Body of pancreas (tissue), 4 donors: ENCODE results near the gene NINL. TPM values are rescaled to one million over a fixed set of nuclear protein-coding genes. Genes with fewer than 3 reads are reported as not detected.

Experiments
- ATAC-seq: fragments of 150-250 bp; one replicate; pipeline ENCODE4 v1.9.1; 2016
- DNase-seq, 4 donors: peaks; one replicate each; pipeline ENCODE4 v3.0.0-alpha.2; 2019
- H3K27ac ChIP-seq, 4 donors: fragments of 200-600 bp; sonication (generic); 1 replicate in 3 of 4; 2 replicates in 1 of 4; pipeline versions ENCODE4 v1.5.1 to v1.6.1; 2016 to 2019; ENCODE audit warnings: mild to moderate bottlenecking in 1 of 4, mixed read lengths in 1 of 4, moderate library complexity in 1 of 4
- H3K27me3 ChIP-seq, 2 donors: fragments of 200-600 bp; sonication (generic); one replicate each; pipeline ENCODE4 v1.6.0; 2016; ENCODE audit warnings: mild to moderate bottlenecking in 1 of 2
- H3K36me3 ChIP-seq, 2 donors: fragments of 200-600 bp; sonication (generic); replicated peaks in 1 of 2; 2 replicates each; pipeline ENCODE4 v1.5.1; 2016; ENCODE audit warnings: low read depth in 2 of 2; ENCODE audit not compliant: insufficient read depth in 1 of 2
- H3K4me1 ChIP-seq: fragments of 200-600 bp; sonication (generic); one replicate; pipeline ENCODE4 v1.6.0; 2016
- H3K4me3 ChIP-seq, 2 donors: fragments of 200-600 bp; sonication (generic); 1 replicate in 1 of 2; 2 replicates in 1 of 2; pipeline ENCODE4 v1.5.1; 2016 to 2019
- H3K9me3 ChIP-seq, 3 donors: fragments of 200-600 bp; sonication (generic); 1 replicate in 2 of 3; 2 replicates in 1 of 3; pipeline ENCODE4 v1.5.1; 2016
- POLR2A ChIP-seq, 3 donors: fragments of 450-650 bp; IDR thresholded peaks; one replicate each; pipeline ENCODE4 v1.6.1; 2016; ENCODE audit warnings: antibody characterized with exemption in 3 of 3, mild to moderate bottlenecking in 2 of 3
- WGBS, 2 donors: methylation state at CpG; one replicate each; pipeline ENCODE4 v1.1.5; 2017; 5-methylcytosine and 5-hydroxymethylcytosine counted together
- intact Hi-C: fragments of 100-400 bp; cut with DNase I; formaldehyde crosslinking; loops from one replicate; pipeline ENCODE4 v1.15.1; 2023
- total RNA-seq, 2 donors: library from RNA; depleted of rRNA; stranded (reverse); fragments of >200 nt; gene quantifications; one replicate each; pipeline ENCODE4 v1.1.0, GENCODE V29; 2016
- TF ChIP-seq, protein P1 (sequence below), 7 experiments: fragments of 450-650 bp in 4 of 7; fragments of 200-600 bp in 3 of 7; sonication (generic) in 3 of 7; IDR thresholded peaks; one replicate each; pipeline ENCODE4 v1.5.1; 2016 to 2019; ENCODE audit warnings: antibody characterized with exemption in 7 of 7

NINL gene
- total RNA-seq, 2 donors from 2014 or later: 6.7 to 34.9 TPM

DNA sequence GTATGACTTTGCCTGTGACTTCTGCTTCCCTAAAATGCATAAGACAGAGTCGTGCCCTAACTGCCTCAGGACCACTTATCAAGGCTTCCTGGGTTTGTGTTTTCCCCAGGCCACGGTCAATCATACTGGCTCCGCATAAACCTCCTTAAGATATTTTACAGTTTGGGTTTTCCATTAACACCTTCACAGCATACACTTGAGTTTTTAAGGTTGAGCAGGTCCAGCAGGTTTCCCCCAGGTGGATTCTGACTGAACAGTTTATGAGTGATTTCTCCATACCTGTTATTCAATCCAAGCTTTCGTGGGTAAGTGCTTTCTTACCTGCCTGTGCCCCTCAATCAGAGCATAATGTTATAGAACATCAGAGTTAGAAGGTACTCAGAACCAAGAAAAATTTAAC is 39.3 kb downstream of the NINL start:
- H3K27ac ChIP-seq: no peak overlapping the region
- no peak for DNase-seq

DNA sequence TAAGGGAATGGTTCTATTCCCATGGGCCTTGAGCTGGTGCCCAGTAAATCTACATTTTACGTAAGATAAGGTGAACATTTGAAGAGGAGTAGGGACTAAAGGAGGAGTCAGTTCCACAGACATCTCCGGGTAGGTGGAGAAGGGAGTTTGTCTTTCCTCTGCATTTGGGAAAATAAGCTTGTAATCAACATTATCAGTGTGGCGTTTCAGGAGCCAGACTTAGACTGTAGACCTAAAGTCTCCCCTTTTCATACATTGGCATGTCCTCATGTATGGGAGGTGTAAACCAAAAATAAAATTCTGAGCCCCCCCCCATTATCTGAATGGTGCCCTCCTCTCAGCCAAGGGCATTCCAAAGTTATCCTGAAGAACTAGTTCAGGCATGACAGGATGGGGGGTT is 40.2 kb downstream of the NINL start:
- DNase-seq: no peak
- no peaks in the 10 kb centered on the region for H3K27me3 ChIP-seq
- H3K36me3 ChIP-seq: no peaks in the 10 kb centered on the region
- intact Hi-C loops: no loop called here
- TF ChIP-seq, protein P1, sequence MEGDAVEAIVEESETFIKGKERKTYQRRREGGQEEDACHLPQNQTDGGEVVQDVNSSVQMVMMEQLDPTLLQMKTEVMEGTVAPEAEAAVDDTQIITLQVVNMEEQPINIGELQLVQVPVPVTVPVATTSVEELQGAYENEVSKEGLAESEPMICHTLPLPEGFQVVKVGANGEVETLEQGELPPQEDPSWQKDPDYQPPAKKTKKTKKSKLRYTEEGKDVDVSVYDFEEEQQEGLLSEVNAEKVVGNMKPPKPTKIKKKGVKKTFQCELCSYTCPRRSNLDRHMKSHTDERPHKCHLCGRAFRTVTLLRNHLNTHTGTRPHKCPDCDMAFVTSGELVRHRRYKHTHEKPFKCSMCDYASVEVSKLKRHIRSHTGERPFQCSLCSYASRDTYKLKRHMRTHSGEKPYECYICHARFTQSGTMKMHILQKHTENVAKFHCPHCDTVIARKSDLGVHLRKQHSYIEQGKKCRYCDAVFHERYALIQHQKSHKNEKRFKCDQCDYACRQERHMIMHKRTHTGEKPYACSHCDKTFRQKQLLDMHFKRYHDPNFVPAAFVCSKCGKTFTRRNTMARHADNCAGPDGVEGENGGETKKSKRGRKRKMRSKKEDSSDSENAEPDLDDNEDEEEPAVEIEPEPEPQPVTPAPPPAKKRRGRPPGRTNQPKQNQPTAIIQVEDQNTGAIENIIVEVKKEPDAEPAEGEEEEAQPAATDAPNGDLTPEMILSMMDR (IDR thresholded peaks at IDR 0.05): no peak
- no peak for TF ChIP-seq POLR2A (IDR thresholded peaks at IDR 0.05)
- ATAC-seq: no peak
- no peak overlapping the region for H3K4me3 ChIP-seq
- H3K27ac ChIP-seq: no peak overlapping the region
- 71 to 76% methylated on average over 3 of the region's 3 CpGs for WGBS, 2 donors
- no peaks in the 10 kb centered on the region for H3K9me3 ChIP-seq
- peaks cover 19% of the 10 kb centered on the region for H3K4me1 ChIP-seq

More for the DNA sequence above, 39.3 kb downstream of the NINL start:
- intact Hi-C loops: no loop called here
- no peaks in the 10 kb centered on the region for H3K9me3 ChIP-seq
- no peak for ATAC-seq
- TF ChIP-seq, protein P1 (IDR thresholded peaks at IDR 0.05): no peak
- no peak for TF ChIP-seq POLR2A (IDR thresholded peaks at IDR 0.05)
- no peaks in the 10 kb centered on the region for H3K27me3 ChIP-seq
- 69 to 82% methylated on average over 4 of the region's 4 CpGs for WGBS, 2 donors
- H3K4me3 ChIP-seq: no peak overlapping the region
- H3K4me1 ChIP-seq: peaks cover 22% of the 10 kb centered on the region
- no peaks in the 10 kb centered on the region for H3K36me3 ChIP-seq

DNA sequence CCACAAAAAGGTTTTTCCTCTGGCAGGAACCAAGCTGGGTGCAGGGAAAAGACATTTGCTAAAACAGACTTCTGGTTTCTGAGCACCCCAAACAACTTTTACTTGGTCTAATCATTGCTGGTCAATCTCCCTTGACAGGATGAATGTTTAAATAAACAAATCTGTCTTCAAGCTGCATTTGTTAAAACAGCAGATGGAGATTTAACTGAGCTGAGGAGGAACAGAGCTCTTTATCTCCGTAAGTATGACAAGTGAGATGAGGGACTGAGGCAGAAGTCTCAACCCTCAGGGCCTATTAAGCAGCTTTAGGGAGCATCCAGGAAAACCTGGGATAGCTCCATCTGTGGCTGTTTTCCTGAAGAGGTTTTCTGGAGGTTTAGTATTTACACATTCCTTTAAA is 40.6 kb downstream of the NINL start:
- no peaks in the 10 kb centered on the region for H3K27me3 ChIP-seq
- ATAC-seq: no peak
- H3K4me3 ChIP-seq: no peak overlapping the region
- DNase-seq: no peak
- TF ChIP-seq, protein P1 (IDR thresholded peaks at IDR 0.05): no peak
- TF ChIP-seq POLR2A (IDR thresholded peaks at IDR 0.05): no peak
- peaks cover 20% of the 10 kb centered on the region for H3K4me1 ChIP-seq
- H3K9me3 ChIP-seq: no peaks in the 10 kb centered on the region
- 58 to 90% methylated on average over 1 of the region's 1 CpG for WGBS, 2 donors
- H3K36me3 ChIP-seq: no peaks in the 10 kb centered on the region
- no peak overlapping the region for H3K27ac ChIP-seq
- intact Hi-C loops: no loop called here

DNA sequence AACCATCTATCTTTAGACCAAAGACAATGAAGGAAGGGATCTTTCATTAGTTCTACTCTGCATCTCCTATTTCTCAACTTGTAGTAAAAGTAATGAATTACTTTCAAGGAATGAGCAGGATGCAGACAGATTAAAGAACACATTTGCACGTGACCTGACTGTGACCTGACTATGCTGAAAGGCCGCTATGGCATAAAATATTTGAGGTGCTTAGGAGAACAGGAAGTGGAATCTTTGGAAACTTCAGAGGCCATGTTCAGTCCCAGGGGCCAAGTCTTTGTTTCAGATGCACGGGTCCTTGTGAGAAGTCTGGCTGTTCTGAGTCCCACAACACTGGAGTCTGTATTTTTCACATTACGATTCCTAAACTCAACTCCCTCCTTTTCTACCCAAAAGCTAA is 41.0 kb downstream of the NINL start:
- ATAC-seq (no peak), DNase-seq (no peak)
- peaks cover 20% of the 10 kb centered on the region for H3K4me1 ChIP-seq
- TF ChIP-seq, protein P1 (IDR thresholded peaks at IDR 0.05): no peak
- TF ChIP-seq POLR2A (IDR thresholded peaks at IDR 0.05): no peak
- H3K4me3 ChIP-seq: no peak overlapping the region
- H3K9me3 ChIP-seq: no peaks in the 10 kb centered on the region
- H3K27me3 ChIP-seq: no peaks in the 10 kb centered on the region
- no peak overlapping the region for H3K27ac ChIP-seq
- 85 to 88% methylated on average over 4 of the region's 4 CpGs for WGBS, 2 donors
- no peaks in the 10 kb centered on the region for H3K36me3 ChIP-seq
- intact Hi-C loops: no loop called here

DNA sequence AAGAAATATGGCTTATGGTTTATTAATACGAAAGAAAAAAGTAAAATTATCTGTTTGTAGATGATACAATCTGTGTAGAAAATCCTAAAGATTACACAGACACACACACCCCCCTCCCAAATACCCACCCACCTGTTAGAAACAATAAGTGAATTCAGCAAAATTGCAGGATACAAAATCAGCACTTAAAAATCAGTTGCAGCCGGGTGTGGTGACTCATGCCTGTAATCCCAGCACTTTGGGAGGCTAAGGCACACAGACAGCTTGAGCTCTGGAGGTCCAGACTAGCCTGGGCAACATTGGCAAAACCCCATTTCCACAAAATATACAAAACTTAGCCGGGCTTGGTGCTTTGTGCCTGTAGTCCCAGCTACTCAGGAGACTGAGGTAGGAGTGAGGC is 42.3 kb downstream of the NINL start:
- intact Hi-C loops: no loop called here
- Histone ChIP-seq H3K36me3 (no peaks in the 10 kb centered on the region), H3K27ac (no peak overlapping the region), H3K27me3 (no peaks in the 10 kb centered on the region), H3K9me3 (no peaks in the 10 kb centered on the region), H3K4me3 (no peak overlapping the region), H3K4me1 (peaks cover 26% of the 10 kb centered on the region)
- DNase-seq: no peak
- 86 to 89% methylated on average over 3 of the region's 3 CpGs for WGBS, 2 donors
- TF ChIP-seq POLR2A (IDR thresholded peaks at IDR 0.05): no peak
- TF ChIP-seq, protein P1 (IDR thresholded peaks at IDR 0.05): no peak
- no peak for ATAC-seq
